ENCODE measurements around the gene OSBP2.

OSBP2 gene

GRCh38 chr22:30856741-30857502 is 162.2 kb downstream of the OSBP2 start:
- TF ChIP-seq, protein P1, sequence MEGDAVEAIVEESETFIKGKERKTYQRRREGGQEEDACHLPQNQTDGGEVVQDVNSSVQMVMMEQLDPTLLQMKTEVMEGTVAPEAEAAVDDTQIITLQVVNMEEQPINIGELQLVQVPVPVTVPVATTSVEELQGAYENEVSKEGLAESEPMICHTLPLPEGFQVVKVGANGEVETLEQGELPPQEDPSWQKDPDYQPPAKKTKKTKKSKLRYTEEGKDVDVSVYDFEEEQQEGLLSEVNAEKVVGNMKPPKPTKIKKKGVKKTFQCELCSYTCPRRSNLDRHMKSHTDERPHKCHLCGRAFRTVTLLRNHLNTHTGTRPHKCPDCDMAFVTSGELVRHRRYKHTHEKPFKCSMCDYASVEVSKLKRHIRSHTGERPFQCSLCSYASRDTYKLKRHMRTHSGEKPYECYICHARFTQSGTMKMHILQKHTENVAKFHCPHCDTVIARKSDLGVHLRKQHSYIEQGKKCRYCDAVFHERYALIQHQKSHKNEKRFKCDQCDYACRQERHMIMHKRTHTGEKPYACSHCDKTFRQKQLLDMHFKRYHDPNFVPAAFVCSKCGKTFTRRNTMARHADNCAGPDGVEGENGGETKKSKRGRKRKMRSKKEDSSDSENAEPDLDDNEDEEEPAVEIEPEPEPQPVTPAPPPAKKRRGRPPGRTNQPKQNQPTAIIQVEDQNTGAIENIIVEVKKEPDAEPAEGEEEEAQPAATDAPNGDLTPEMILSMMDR (conservative IDR thresholded peaks at IDR 0.05; ENCODE audit: low read depth, low read length) = no peak

DNA sequence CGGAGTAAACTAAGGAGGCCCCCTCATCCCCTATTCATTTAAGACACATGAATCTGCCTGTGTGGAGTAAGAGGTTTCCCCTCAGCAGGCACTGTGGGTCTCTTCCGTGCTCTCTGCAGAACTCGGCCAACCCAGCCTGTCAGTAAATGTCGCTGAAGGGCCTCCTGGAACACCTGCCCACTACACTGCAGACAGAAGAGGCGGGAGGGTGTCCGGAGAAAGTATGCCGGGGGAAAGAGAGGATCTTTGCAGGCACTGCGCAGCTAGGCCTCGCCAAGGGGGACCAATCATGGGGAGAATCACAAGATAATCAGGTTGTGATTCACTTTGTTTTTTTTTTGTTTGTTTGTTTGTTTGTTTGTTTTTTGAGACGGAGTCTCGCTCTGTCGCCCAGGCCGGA is 163.1 kb downstream of the OSBP2 start:
- TF ChIP-seq, protein P1 (conservative IDR thresholded peaks at IDR 0.05; ENCODE audit: low read depth, low read length) = no peak
- DNase-seq (ENCODE audit: low read depth) = no peak
- no peak overlapping the region for H3K4me3 ChIP-seq (ENCODE audit: low read depth, low read length)

More at GRCh38 chr22:30856741-30857502, 162.2 kb downstream of the OSBP2 start:
- DNase-seq (ENCODE audit: low read depth) = no peak
- H3K4me3 ChIP-seq (ENCODE audit: low read depth, low read length) = no peak overlapping the region

DNA sequence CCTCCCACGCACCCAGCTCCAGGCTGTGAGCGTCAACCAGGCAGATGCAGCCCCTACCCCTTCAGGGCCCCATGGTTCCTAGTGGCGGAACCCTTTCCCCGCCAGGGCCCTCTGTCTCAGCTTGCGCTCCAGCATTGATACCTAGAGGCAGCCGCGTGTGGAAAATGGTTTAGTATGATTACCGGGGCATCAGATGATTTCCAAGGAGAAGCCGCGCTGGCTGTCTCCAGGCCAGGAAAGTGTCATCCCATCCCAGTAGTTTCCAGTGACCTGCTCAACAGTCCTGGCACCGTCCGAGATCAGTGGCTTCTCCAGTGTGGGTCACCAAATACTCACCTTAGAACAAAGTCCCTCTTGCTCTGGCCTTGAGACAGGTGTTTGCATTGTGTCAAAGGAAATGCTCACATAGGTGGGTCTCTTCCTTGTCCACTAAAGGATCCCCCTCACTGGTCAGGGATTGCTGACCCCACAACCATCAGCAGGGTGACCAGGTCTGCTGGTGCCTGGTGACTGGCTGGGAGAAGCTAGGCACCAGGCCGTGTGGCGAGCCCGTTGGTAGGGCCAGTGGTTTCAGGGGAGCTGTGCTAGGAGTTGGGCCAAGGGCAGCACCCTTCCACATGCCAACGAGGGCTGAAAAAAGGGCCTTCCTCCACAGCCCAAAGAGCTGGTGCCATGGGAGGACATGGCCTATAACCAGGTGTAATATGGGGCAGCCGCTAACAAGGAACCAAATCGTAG is 164.5 kb downstream of the OSBP2 start:
- no peak overlapping the region for H3K4me3 ChIP-seq (ENCODE audit: low read depth, low read length)
- TF ChIP-seq, protein P1 (conservative IDR thresholded peaks at IDR 0.05; ENCODE audit: low read depth, low read length) = no peak
- DNase-seq (ENCODE audit: low read depth) = no peak

DNA sequence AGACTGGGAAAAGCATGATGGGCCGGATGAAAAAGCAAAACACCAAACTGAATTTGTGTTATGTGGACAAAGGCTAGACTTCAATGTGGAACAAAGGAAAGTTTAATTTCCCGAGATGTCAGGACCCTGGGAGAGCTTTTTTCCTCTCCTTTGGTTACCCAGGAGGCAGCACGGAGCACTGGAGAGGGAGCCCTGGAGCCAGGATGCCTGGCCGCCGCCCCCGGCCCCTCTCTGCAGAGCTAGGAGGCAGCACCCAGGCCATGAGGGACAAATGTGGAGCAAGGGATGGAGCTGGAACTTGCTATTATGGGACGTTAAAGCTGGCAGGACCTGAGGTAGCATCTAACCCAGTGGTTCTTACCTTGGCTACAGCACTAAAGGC is 165.0 kb downstream of the OSBP2 start:
- TF ChIP-seq, protein P1 (conservative IDR thresholded peaks at IDR 0.05; ENCODE audit: low read depth, low read length) = no peak

GRCh38 chr22:30860176-30861105 is 165.8 kb downstream of the OSBP2 start:
- H3K4me3 ChIP-seq (ENCODE audit: low read depth, low read length) = no peak overlapping the region
- TF ChIP-seq, protein P1 (conservative IDR thresholded peaks at IDR 0.05; ENCODE audit: low read depth, low read length) = no peak
- no peak for DNase-seq (ENCODE audit: low read depth)

More for the DNA sequence above, 165.0 kb downstream of the OSBP2 start:
- no peak for DNase-seq (ENCODE audit: low read depth)
- no peak overlapping the region for H3K4me3 ChIP-seq (ENCODE audit: low read depth, low read length)

DNA sequence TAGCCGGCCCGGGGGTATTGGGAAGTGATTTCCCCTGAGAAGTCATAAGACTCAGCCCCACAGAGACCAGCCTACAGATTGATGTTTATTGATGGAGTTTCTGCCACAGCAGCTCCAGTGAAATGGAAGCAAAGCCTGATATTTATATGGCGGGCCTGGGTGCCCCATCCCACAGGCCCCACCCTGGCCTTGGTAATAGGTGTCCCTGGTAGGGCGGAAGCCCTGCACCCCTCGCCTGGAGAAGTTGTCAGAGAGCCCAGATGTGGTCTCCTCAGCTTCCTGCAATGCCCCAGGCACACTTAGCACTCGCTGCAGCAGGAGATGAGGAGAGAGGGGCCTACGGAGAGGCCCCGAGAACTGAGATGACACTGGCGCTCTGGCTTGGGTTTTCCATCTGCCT is 166.5 kb downstream of the OSBP2 start:
- H3K4me3 ChIP-seq (ENCODE audit: low read depth, low read length) = no peak overlapping the region
- TF ChIP-seq, protein P1 (conservative IDR thresholded peaks at IDR 0.05; ENCODE audit: low read depth, low read length) = no peak
- DNase-seq (ENCODE audit: low read depth) = no peak
